ENCODE measurements around the gene ID4.

- no peak for TF ChIP-seq CTCF (IDR thresholded peaks at IDR 0.05; ENCODE audit: low read depth, low read length, poor library complexity, severe bottlenecking)
- no peak for TF ChIP-seq EZH2phosphoT487 (IDR thresholded peaks at IDR 0.05; ENCODE audit: borderline replicate concordance, low read length)
Observed at GRCh38 chr6:19824058-19824807, 12.9 kb upstream of the ID4 start.
